GM18526 (cell line): Measurements from ENCODE around the gene RNF8.

Source experiments
- POLR2A ChIP-seq: IDR thresholded peaks from 3 replicates; pipeline ENCODE4 v1.6.1; 2011; ENCODE audit not compliant: insufficient read length; ENCODE audit errors: extremely low read depth

Gene RNF8

DNA sequence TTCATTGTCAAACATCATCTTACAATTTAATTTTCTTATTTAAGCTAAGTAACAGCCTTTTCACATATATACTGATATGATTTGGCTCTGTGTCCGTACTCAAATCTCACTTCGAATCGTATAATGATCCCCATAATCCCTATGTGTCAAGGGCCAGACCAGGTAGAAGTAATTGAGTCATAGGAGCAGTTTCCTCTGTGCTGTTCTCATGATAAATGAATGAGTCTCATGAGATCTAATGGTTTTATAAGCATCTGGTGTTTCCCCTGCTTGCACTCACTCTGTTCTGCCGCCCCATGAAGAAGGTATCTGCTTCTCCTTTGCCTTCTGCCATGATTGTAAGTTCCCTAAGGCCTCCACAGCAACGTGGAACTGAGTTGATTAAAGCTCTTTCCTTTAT is 54.2 kb downstream of the RNF8 start:
- no peak for TF ChIP-seq POLR2A

- no peak for TF ChIP-seq POLR2A
Measured at GRCh38 chr6:37409501-37409900, 55.7 kb downstream of the RNF8 start.

DNA sequence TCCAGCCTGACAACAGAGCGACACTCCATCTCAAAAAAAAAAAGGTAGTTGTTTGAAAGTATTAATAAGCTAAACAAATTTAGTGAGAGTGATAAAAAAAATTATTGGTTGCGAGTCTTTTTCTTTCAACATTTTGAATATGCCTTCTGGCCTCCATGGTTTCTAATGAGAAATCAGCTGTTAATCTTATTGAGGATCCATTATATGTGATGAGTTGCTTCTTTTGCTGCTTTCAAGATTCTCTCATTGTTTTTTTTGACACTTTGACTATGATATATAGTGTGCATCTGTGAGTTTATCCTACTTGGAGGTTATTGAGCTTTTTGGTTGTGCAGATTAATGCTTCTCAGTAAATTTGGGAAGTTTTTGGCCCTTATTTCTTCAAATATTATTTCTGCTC is 63.6 kb downstream of the RNF8 start:
- TF ChIP-seq POLR2A = no peak

GRCh38 chr6:37418722-37419121 is 64.9 kb downstream of the RNF8 start:
- no peak for TF ChIP-seq POLR2A

- TF ChIP-seq POLR2A = no peak
Measured at GRCh38 chr6:37426058-37426944, 72.5 kb downstream of the RNF8 start.

GRCh38 chr6:37426945-37427510 is 73.2 kb downstream of the RNF8 start:
- TF ChIP-seq POLR2A = no peak

GRCh38 chr6:37429352-37429750 is 75.6 kb downstream of the RNF8 start:
- TF ChIP-seq POLR2A = no peak

GRCh38 chr6:37432590-37432915 is 78.8 kb downstream of the RNF8 start:
- TF ChIP-seq POLR2A = no peak

GRCh38 chr6:37432916-37433656 is 79.3 kb downstream of the RNF8 start, which contains the start of gene CMTR1:
Gene CMTR1, plus strand, starts transcription at chr6:37433221. Its CDS starts 2,409 bp downstream, at chr6:37435630.
- peak; percentile 78 for TF ChIP-seq POLR2A

GRCh38 chr6:37433657-37434271 is 80.0 kb downstream of the RNF8 start:
- no peak for TF ChIP-seq POLR2A

- no peak for TF ChIP-seq POLR2A
Measured at GRCh38 chr6:37435373-37435772, 81.6 kb downstream of the RNF8 start.

DNA sequence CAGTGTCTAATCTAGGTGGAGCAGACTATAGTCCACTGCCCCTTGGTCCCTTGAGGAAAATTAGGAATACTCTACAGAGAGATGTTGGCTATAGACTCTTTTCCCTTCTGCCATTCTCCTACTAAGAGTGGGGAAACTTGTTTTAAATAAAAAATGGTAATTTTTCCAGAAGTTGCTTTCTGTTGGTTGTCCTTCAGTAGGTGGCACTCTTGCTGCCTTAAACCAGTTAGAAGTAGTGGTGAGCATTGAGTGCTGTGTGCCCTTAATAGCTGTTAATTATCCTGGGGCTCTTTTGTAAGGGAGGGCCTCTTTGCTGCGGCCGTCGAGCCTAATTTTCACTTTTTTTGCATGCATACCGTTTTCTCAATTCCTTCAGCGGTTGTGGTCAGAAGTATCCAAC is 82.0 kb downstream of the RNF8 start:
- no peak for TF ChIP-seq POLR2A

- no peak for TF ChIP-seq POLR2A
Measured at GRCh38 chr6:37438930-37439329, 85.1 kb downstream of the RNF8 start.

GRCh38 chr6:37441651-37442050 is 87.9 kb downstream of the RNF8 start:
- no peak for TF ChIP-seq POLR2A

- no peak for TF ChIP-seq POLR2A
Measured at GRCh38 chr6:37442416-37443215, 88.8 kb downstream of the RNF8 start.
